IPS-18c (cell line): Measurements from ENCODE around the gene ZNF488.

Experiments used
- H3K4me3 ChIP-seq: 2 replicates; pipeline ENCODE4 v1.7.0; 2013; ENCODE audit warnings: low read depth, mild to moderate bottlenecking, low read length, moderate library complexity; ENCODE audit not compliant: insufficient read depth
- H3K9me3 ChIP-seq: one replicate; pipeline ENCODE4 v1.6.1; 2013; ENCODE audit warnings: mild to moderate bottlenecking, low read length, moderate library complexity; ENCODE audit not compliant: control insufficient read depth, insufficient read depth

Gene ZNF488

GRCh38 chr10:47348138-47348651, 35.9 kb downstream of the ZNF488 start, which contains the start of gene RBP3:
TSS of gene RBP3 (plus strand) at chr10:47348363. CDS start at chr10:47348485, 122 bp downstream.
- H3K4me3 ChIP-seq, result no peak within 1 kb of the TSS
- no peaks in the 10 kb centered on the region for H3K9me3 ChIP-seq

GRCh38 chr10:47347303-47347675, 36.8 kb downstream of the ZNF488 start:
- Histone ChIP-seq H3K4me3 (no peak overlapping the region), H3K9me3 (no peaks in the 10 kb centered on the region)

- H3K4me3 ChIP-seq, result no peak overlapping the region
- no peaks in the 10 kb centered on the region for H3K9me3 ChIP-seq
Observed at GRCh38 chr10:47346581-47347302, 37.4 kb downstream of the ZNF488 start.

GRCh38 chr10:47344996-47345870, 38.9 kb downstream of the ZNF488 start:
- Histone ChIP-seq H3K9me3 (no peaks in the 10 kb centered on the region), H3K4me3 (no peak overlapping the region)

GRCh38 chr10:47340608-47341170, 43.4 kb downstream of the ZNF488 start:
- no peak overlapping the region for H3K4me3 ChIP-seq
- no peaks in the 10 kb centered on the region for H3K9me3 ChIP-seq

GRCh38 chr10:47339759-47340607, 44.1 kb downstream of the ZNF488 start:
- H3K9me3 ChIP-seq, result no peaks in the 10 kb centered on the region

GRCh38 chr10:47339186-47339735, 44.8 kb downstream of the ZNF488 start:
- Histone ChIP-seq H3K4me3 (no peak overlapping the region), H3K9me3 (no peaks in the 10 kb centered on the region)

More at GRCh38 chr10:47339759-47340607, 44.1 kb downstream of the ZNF488 start:
- H3K4me3 ChIP-seq, result no peak overlapping the region

- Histone ChIP-seq H3K9me3 (no peaks in the 10 kb centered on the region), H3K4me3 (no peak overlapping the region)
Observed at GRCh38 chr10:47337310-47337709, 46.8 kb downstream of the ZNF488 start.

- Histone ChIP-seq H3K4me3 (no peak overlapping the region), H3K9me3 (no peaks in the 10 kb centered on the region)
Observed at GRCh38 chr10:47336387-47337134, 47.5 kb downstream of the ZNF488 start.

- Histone ChIP-seq H3K4me3 (no peak overlapping the region), H3K9me3 (no peaks in the 10 kb centered on the region)
Observed at GRCh38 chr10:47335906-47336305, 48.2 kb downstream of the ZNF488 start.

GRCh38 chr10:47334466-47335295, 49.4 kb downstream of the ZNF488 start:
- Histone ChIP-seq H3K9me3 (no peaks in the 10 kb centered on the region), H3K4me3 (no peak overlapping the region)

- Histone ChIP-seq H3K4me3 (no peak overlapping the region), H3K9me3 (no peaks in the 10 kb centered on the region)
Observed at GRCh38 chr10:47333532-47333931, 50.6 kb downstream of the ZNF488 start.

GRCh38 chr10:47332946-47333345, 51.1 kb downstream of the ZNF488 start:
- no peak overlapping the region for H3K4me3 ChIP-seq
- no peaks in the 10 kb centered on the region for H3K9me3 ChIP-seq

GRCh38 chr10:47332371-47332770, 51.7 kb downstream of the ZNF488 start:
- no peak overlapping the region for H3K4me3 ChIP-seq
- no peaks in the 10 kb centered on the region for H3K9me3 ChIP-seq

- Histone ChIP-seq H3K9me3 (no peaks in the 10 kb centered on the region), H3K4me3 (no peak overlapping the region)
Observed at GRCh38 chr10:47331954-47332353, 52.1 kb downstream of the ZNF488 start.
